Sigmoid colon (tissue), 7 donors: ENCODE measurements around the gene EDARADD. TPM values are rescaled to one million over a fixed set of nuclear protein-coding genes. Genes with fewer than 3 reads are reported as not detected.

Source experiments
- DNase-seq: peaks from one replicate; pipeline ENCODE4 v3.0.0-alpha.2; 2019
- H3K27ac ChIP-seq, 4 donors: fragments of 200-600 bp; sonication (generic); one replicate each; pipeline ENCODE4 v1.5.1; 2016 to 2019; ENCODE audit warnings: mild to moderate bottlenecking in 1 of 4
- H3K27me3 ChIP-seq, 3 donors: fragments of 200-600 bp; sonication (generic); one replicate each; pipeline ENCODE4 v1.5.1; 2019; ENCODE audit warnings: mild to moderate bottlenecking in 1 of 3
- H3K36me3 ChIP-seq, 4 donors: fragments of 200-600 bp; sonication (generic); one replicate each; pipeline ENCODE4 v1.5.1; 2016 to 2019
- H3K4me1 ChIP-seq, 4 donors: fragments of 200-600 bp; sonication (generic); one replicate each; pipeline ENCODE4 v1.5.1; 2017 to 2019
- H3K4me3 ChIP-seq, 4 donors: fragments of 200-600 bp; sonication (generic); one replicate each; pipeline ENCODE4 v1.5.1; 2017 to 2019; ENCODE audit warnings: mild to moderate bottlenecking in 2 of 4, moderate library complexity in 1 of 4
- H3K9me3 ChIP-seq, 4 donors: fragments of 200-600 bp in 3 of 4; sonication (generic) in 3 of 4; one replicate each; pipeline versions ENCODE4 v1.5.1 to v1.6.1; 2013 to 2019
- EP300 ChIP-seq, 4 donors: sonication (generic); formaldehyde crosslinking; IDR thresholded peaks; one replicate each; pipeline ENCODE4 v1.6.1; 2017; ENCODE audit warnings: antibody characterized with exemption in 4 of 4
- POLR2A ChIP-seq, 2 donors: fragments of 450-650 bp; IDR thresholded peaks; one replicate each; pipeline ENCODE4 v1.6.1; 2016; ENCODE audit warnings: antibody characterized with exemption in 2 of 2, mild to moderate bottlenecking in 2 of 2, moderate library complexity in 2 of 2
- POLR2AphosphoS5 ChIP-seq, 4 donors: sonication (generic); formaldehyde crosslinking; IDR thresholded peaks; one replicate each; pipeline ENCODE4 v1.6.1; 2017; ENCODE audit warnings: antibody characterized with exemption in 4 of 4
- WGBS, 2 donors: extraction: QIAGEN DNeasy Blood & Tissue Kit; methylation state at CpG; one replicate each; pipeline ENCODE4 v1.1.7; 2013; 5-methylcytosine and 5-hydroxymethylcytosine counted together
- intact Hi-C: fragments of 100-400 bp; cut with DNase I; formaldehyde crosslinking; loops from one replicate; pipeline ENCODE4 v1.15.1; 2023
- polyA plus RNA-seq, 3 donors: library from polyadenylated mRNA; stranded (reverse); fragments of 200-250 nt; gene quantifications; one replicate each; pipeline ENCODE4 v1.2.3, GENCODE V29; 2013
- total RNA-seq, 4 donors: library from RNA; depleted of rRNA; stranded (reverse); fragments of >200 nt; gene quantifications; one replicate each; pipeline ENCODE4 v1.1.0, GENCODE V29; 2016
- TF ChIP-seq, protein P1 (sequence below), 4 experiments: fragments of 450-650 bp in 3 of 4; fragments of 200-600 bp in 1 of 4; IDR thresholded peaks; one replicate each; pipeline ENCODE4 v1.5.1; 2016 to 2019; ENCODE audit warnings: antibody characterized with exemption in 4 of 4, mild to moderate bottlenecking in 3 of 4, moderate library complexity in 2 of 4
- donor health status: healthy with polysubstance abuse.
- donor health status: Bipolar disorder and iron deficiency.
- donor health status: healthy.

The EDARADD gene
- total and polyA plus RNA-seq, 7 donors = under 0.01 to 0.41 TPM; not detected in 5

DNA sequence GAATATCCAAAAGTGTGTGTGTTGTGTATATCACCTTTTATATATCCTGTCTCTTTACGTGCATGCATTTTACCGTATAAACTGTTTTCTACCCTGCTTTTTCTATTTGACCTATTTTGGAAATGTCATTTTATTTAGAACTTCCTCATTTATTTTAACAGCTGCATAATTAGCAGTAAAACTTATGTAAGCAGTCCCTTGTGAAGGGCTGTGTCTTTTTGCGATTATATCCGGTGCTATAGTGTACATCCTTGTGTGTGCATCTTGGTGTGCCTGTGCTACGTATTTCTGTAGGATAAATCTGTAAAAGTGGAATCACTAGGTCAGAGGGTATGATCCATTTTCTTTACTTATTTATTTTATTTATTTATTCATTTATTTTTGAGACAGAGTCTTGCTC is 136.9 kb downstream of the EDARADD start:
- no peak overlapping the region for H3K27ac ChIP-seq
- peaks cover 5 to 41% (median 11%) of the 10 kb centered on the region in 4 donors for H3K36me3 ChIP-seq
- intact Hi-C loops = no loop called here
- no peaks in the 10 kb centered on the region for H3K27me3 ChIP-seq
- peaks cover 0 to 9% (median 0%) of the 10 kb centered on the region in 4 donors for H3K4me1 ChIP-seq
- no peak for DNase-seq
- no peak for TF ChIP-seq POLR2AphosphoS5 (IDR thresholded peaks at IDR 0.05)
- TF ChIP-seq POLR2A (IDR thresholded peaks at IDR 0.05) = no peak
- TF ChIP-seq, protein P1, sequence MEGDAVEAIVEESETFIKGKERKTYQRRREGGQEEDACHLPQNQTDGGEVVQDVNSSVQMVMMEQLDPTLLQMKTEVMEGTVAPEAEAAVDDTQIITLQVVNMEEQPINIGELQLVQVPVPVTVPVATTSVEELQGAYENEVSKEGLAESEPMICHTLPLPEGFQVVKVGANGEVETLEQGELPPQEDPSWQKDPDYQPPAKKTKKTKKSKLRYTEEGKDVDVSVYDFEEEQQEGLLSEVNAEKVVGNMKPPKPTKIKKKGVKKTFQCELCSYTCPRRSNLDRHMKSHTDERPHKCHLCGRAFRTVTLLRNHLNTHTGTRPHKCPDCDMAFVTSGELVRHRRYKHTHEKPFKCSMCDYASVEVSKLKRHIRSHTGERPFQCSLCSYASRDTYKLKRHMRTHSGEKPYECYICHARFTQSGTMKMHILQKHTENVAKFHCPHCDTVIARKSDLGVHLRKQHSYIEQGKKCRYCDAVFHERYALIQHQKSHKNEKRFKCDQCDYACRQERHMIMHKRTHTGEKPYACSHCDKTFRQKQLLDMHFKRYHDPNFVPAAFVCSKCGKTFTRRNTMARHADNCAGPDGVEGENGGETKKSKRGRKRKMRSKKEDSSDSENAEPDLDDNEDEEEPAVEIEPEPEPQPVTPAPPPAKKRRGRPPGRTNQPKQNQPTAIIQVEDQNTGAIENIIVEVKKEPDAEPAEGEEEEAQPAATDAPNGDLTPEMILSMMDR (IDR thresholded peaks at IDR 0.05) = no peak
- no peak for TF ChIP-seq EP300 (IDR thresholded peaks at IDR 0.05)
- 36 to 53% methylated on average over 5 of the region's 5 CpGs for WGBS, 2 donors
- no peaks in the 10 kb centered on the region for H3K9me3 ChIP-seq
- H3K4me3 ChIP-seq = no peak overlapping the region

DNA sequence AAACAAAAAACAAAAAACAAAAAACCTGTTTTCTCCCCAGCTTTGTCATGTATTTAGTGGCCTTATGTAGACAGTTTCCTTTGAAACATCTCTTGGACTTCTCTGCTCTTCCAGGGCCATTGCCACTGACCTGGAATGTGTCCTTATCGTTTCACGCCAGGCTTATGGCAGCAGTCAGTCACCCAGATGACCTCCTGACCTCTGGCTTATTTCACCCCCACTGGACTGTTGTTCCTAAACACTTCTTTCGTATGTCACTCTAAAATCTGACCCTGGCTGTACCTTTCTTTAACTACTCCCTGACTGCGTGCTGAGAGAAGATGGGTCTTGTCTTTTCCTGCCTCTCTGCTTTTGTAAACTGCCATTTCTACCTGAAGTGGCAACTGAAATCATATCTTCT is 138.8 kb downstream of the EDARADD start:
- Histone ChIP-seq H3K27me3 (no peaks in the 10 kb centered on the region), H3K9me3 (no peaks in the 10 kb centered on the region), H3K36me3 (peaks cover 4 to 36% (median 8%) of the 10 kb centered on the region in 4 donors), H3K4me1 (peaks cover 0 to 9% (median 0%) of the 10 kb centered on the region in 4 donors), H3K27ac (no peak overlapping the region), H3K4me3 (no peak overlapping the region)
- intact Hi-C loops = no loop called here
- TF ChIP-seq, protein P1 (IDR thresholded peaks at IDR 0.05) = no peak
- no peak for DNase-seq
- 90 to 91% methylated on average over 4 of the region's 4 CpGs for WGBS, 2 donors

DNA sequence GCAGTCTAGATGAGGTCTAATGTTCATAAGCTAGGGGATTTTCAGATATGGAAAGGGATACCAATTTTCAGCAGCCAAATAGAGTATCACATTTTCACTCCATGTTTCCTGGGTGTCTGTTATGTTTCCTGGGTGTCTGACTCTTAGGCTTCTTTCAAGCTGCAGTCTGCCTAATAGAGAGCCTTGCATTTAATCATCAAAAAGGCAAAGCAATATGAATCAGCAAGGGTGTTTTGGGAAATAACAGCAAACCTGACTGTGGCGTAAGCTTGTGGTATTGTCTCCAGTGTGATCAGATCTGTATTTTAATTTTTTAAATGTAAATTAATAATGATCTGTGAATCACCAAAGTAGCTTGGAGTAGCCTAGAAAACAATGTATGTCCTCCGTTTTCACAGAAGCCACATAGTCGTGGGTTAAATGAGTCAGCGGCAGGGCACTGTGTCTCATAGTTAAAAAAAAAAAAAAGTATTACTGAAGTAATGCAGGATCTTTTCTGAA is 140.1 kb downstream of the EDARADD start:
- Histone ChIP-seq H3K27ac (no peak overlapping the region), H3K4me1 (peaks cover 0 to 9% (median 0%) of the 10 kb centered on the region in 4 donors), H3K4me3 (no peak overlapping the region), H3K36me3 (peaks cover 5 to 37% (median 14%) of the 10 kb centered on the region in 4 donors), H3K9me3 (no peaks in the 10 kb centered on the region), H3K27me3 (no peaks in the 10 kb centered on the region)
- no peak for DNase-seq
- TF ChIP-seq, protein P1 (IDR thresholded peaks at IDR 0.05) = no peak
- no peak for TF ChIP-seq POLR2A (IDR thresholded peaks at IDR 0.05)
- TF ChIP-seq EP300 (IDR thresholded peaks at IDR 0.05) = no peak
- TF ChIP-seq POLR2AphosphoS5 (IDR thresholded peaks at IDR 0.05) = no peak
- intact Hi-C loops = no loop called here
- WGBS, 2 donors = 74 to 84% methylated on average over 4 of the region's 4 CpGs

Other genes with a start within 250 kb of the EDARADD start
- gene ERO1B, start 112.3 kb upstream of the EDARADD start, total RNA-seq = 10 to 100 TPM in 3 of 4 donors, 1 to 10 TPM in 1; 9.0 to 17.2 (median 13.7) TPM
- gene ERO1B, start 112.3 kb upstream of the EDARADD start, polyA plus RNA-seq = 1 to 10 TPM; 1.2 to 2.1 (median 1.4) TPM
- 10 to 100 TPM; 40.3 to 86.4 (median 68.1) TPM for gene LGALS8, start 129.7 kb downstream of the EDARADD start, total RNA-seq
- gene LGALS8, start 129.7 kb downstream of the EDARADD start, polyA plus RNA-seq = 10 to 100 TPM; 11.4 to 27.0 (median 25.4) TPM
- gene HEATR1, start 210.2 kb downstream of the EDARADD start, total RNA-seq = 10 to 100 TPM; 14.4 to 22.1 (median 19.2) TPM
- 1 to 10 TPM in 2 of 3 donors, under 1 TPM in 1; 0.92 to 8.0 (median 1.2) TPM for gene HEATR1, start 210.2 kb downstream of the EDARADD start, polyA plus RNA-seq